ENCODE data around the gene RABEP1.

GRCh38 chr17:5264893-5265292, 17.2 kb upstream of the RABEP1 start:
- TF ChIP-seq CTCF (IDR thresholded peaks at IDR 0.05; ENCODE audit: low read depth, low read length) (no peak), EZH2phosphoT487 (IDR thresholded peaks at IDR 0.05; ENCODE audit: low read depth) (no peak)

Data from OCI-LY3 (cell line).